ENCODE data around the gene MFAP4. TPM values are rescaled to one million over a fixed set of nuclear protein-coding genes. Genes with fewer than 3 reads are reported as not detected.

MFAP4 gene
- polyA plus RNA-seq, 1 donor from 2014 or later, result not detected

- no peak for TF ChIP-seq RAD21 (conservative IDR thresholded peaks at IDR 0.05)
- TF ChIP-seq SMC3 (conservative IDR thresholded peaks at IDR 0.05; ENCODE audit: poor library complexity), result no peak
- TF ChIP-seq, protein P1, sequence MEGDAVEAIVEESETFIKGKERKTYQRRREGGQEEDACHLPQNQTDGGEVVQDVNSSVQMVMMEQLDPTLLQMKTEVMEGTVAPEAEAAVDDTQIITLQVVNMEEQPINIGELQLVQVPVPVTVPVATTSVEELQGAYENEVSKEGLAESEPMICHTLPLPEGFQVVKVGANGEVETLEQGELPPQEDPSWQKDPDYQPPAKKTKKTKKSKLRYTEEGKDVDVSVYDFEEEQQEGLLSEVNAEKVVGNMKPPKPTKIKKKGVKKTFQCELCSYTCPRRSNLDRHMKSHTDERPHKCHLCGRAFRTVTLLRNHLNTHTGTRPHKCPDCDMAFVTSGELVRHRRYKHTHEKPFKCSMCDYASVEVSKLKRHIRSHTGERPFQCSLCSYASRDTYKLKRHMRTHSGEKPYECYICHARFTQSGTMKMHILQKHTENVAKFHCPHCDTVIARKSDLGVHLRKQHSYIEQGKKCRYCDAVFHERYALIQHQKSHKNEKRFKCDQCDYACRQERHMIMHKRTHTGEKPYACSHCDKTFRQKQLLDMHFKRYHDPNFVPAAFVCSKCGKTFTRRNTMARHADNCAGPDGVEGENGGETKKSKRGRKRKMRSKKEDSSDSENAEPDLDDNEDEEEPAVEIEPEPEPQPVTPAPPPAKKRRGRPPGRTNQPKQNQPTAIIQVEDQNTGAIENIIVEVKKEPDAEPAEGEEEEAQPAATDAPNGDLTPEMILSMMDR (IDR thresholded peaks at IDR 0.05; ENCODE audit: poor library complexity, severe bottlenecking), result no peak
- no peak for TF ChIP-seq EP300 (conservative IDR thresholded peaks at IDR 0.05; ENCODE audit: poor library complexity, severe bottlenecking)
- TF ChIP-seq POLR2AphosphoS5 (IDR thresholded peaks at IDR 0.05), result no peak
- TF ChIP-seq EZH2 (IDR thresholded peaks at IDR 0.05; ENCODE audit: borderline replicate concordance, insufficient read depth, low read length, poor library complexity, severe bottlenecking), result no peak
- no peak for TF ChIP-seq TAF1 (IDR thresholded peaks at IDR 0.05; ENCODE audit: low read depth)
- TF ChIP-seq, protein P2, sequence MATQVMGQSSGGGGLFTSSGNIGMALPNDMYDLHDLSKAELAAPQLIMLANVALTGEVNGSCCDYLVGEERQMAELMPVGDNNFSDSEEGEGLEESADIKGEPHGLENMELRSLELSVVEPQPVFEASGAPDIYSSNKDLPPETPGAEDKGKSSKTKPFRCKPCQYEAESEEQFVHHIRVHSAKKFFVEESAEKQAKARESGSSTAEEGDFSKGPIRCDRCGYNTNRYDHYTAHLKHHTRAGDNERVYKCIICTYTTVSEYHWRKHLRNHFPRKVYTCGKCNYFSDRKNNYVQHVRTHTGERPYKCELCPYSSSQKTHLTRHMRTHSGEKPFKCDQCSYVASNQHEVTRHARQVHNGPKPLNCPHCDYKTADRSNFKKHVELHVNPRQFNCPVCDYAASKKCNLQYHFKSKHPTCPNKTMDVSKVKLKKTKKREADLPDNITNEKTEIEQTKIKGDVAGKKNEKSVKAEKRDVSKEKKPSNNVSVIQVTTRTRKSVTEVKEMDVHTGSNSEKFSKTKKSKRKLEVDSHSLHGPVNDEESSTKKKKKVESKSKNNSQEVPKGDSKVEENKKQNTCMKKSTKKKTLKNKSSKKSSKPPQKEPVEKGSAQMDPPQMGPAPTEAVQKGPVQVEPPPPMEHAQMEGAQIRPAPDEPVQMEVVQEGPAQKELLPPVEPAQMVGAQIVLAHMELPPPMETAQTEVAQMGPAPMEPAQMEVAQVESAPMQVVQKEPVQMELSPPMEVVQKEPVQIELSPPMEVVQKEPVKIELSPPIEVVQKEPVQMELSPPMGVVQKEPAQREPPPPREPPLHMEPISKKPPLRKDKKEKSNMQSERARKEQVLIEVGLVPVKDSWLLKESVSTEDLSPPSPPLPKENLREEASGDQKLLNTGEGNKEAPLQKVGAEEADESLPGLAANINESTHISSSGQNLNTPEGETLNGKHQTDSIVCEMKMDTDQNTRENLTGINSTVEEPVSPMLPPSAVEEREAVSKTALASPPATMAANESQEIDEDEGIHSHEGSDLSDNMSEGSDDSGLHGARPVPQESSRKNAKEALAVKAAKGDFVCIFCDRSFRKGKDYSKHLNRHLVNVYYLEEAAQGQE (IDR thresholded peaks at IDR 0.05; ENCODE audit: borderline replicate concordance), result no peak
- TF ChIP-seq MXI1 (conservative IDR thresholded peaks at IDR 0.05; ENCODE audit: poor library complexity, severe bottlenecking), result no peak
- no peaks in the 10 kb centered on the region for H3F3A ChIP-seq (ENCODE audit: insufficient read depth, low read length, poor library complexity, severe bottlenecking)
- H4K20me1 ChIP-seq (ENCODE audit: insufficient read depth), result no peaks in the 10 kb centered on the region
- H3K4me2 ChIP-seq (ENCODE audit: low read length), result no peak overlapping the region
- no peak overlapping the region for H2AFZ ChIP-seq (ENCODE audit: low read depth, low read length)
- no peaks in the 10 kb centered on the region for H3K9me3 ChIP-seq (ENCODE audit: low read length)
- H3K36me3 ChIP-seq (ENCODE audit: insufficient read depth, low read length), result no peaks in the 10 kb centered on the region
- H3K27ac ChIP-seq (ENCODE audit: low read length), result no peak overlapping the region
- H3K79me2 ChIP-seq (replicated peaks; ENCODE audit: insufficient read depth, low read length), result no peaks in the 10 kb centered on the region
- no peak overlapping the region for H3K9ac ChIP-seq (ENCODE audit: low read length)
- H3K27me3 ChIP-seq (ENCODE audit: insufficient read depth, low read depth, low read length), result no peaks in the 10 kb centered on the region
- no peak overlapping the region for H3K4me3 ChIP-seq (ENCODE audit: low read length)
- no peaks in the 10 kb centered on the region for H3K9me2 ChIP-seq (ENCODE audit: insufficient read depth, low read length)
Observed at GRCh38 chr17:19433255-19433654, 46.3 kb upstream of the MFAP4 start.

- H3K9me2 ChIP-seq (ENCODE audit: insufficient read depth, low read length), result no peaks in the 10 kb centered on the region
- no peaks in the 10 kb centered on the region for H3K9me3 ChIP-seq (ENCODE audit: low read length)
- H3K9ac ChIP-seq (ENCODE audit: low read length), result no peak overlapping the region
- H3K27ac ChIP-seq (ENCODE audit: low read length), result no peak overlapping the region
- no peak overlapping the region for H3K4me3 ChIP-seq (ENCODE audit: low read length)
- no peaks in the 10 kb centered on the region for H3F3A ChIP-seq (ENCODE audit: insufficient read depth, low read length, poor library complexity, severe bottlenecking)
- H4K20me1 ChIP-seq (ENCODE audit: insufficient read depth), result no peaks in the 10 kb centered on the region
- H2AFZ ChIP-seq (ENCODE audit: low read depth, low read length), result no peak overlapping the region
- H3K36me3 ChIP-seq (ENCODE audit: insufficient read depth, low read length), result no peaks in the 10 kb centered on the region
- TF ChIP-seq, protein P1 (IDR thresholded peaks at IDR 0.05; ENCODE audit: poor library complexity, severe bottlenecking), result no peak
- TF ChIP-seq POLR2AphosphoS5 (IDR thresholded peaks at IDR 0.05) (no peak), EP300 (conservative IDR thresholded peaks at IDR 0.05; ENCODE audit: poor library complexity, severe bottlenecking) (no peak)
- H3K4me2 ChIP-seq (ENCODE audit: low read length), result no peak overlapping the region
- H3K27me3 ChIP-seq (ENCODE audit: insufficient read depth, low read depth, low read length), result no peaks in the 10 kb centered on the region
- H3K79me2 ChIP-seq (replicated peaks; ENCODE audit: insufficient read depth, low read length), result no peaks in the 10 kb centered on the region
Observed at GRCh38 chr17:19431691-19432090, 44.7 kb upstream of the MFAP4 start.

Data from neural cell (in vitro differentiated cells).